Smooth muscle cell (in vitro differentiated cells): ENCODE measurements around the gene RNF150. TPM values are rescaled to one million over a fixed set of nuclear protein-coding genes. Genes with fewer than 3 reads are reported as not detected.

ENCODE experiments used
- DNase-seq: peaks from one replicate; lab custom pipeline; 2025; ENCODE audit not compliant: unreplicated experiment; lab: John Stamatoyannopoulos, UW
- H2AFZ ChIP-seq: fragments of 200-600 bp; sonication (generic); 2 replicates; pipeline ENCODE4 v1.6.0; 2016; ENCODE audit warnings: antibody characterized with exemption, low read depth, mild to moderate bottlenecking
- H3F3A ChIP-seq: fragments of 200-600 bp; sonication (generic); 2 replicates; pipeline ENCODE4 v1.6.0; 2017; ENCODE audit warnings: antibody characterized with exemption, low read depth
- H3K27ac ChIP-seq: fragments of 200-600 bp; sonication (generic); 2 replicates; pipeline ENCODE4 v1.5.1; 2016; ENCODE audit warnings: low read depth, mild to moderate bottlenecking
- H3K27me3 ChIP-seq: fragments of 200-600 bp; sonication (generic); 2 replicates; pipeline ENCODE4 v1.6.1; 2016; ENCODE audit warnings: low read depth, mild to moderate bottlenecking
- H3K36me3 ChIP-seq: fragments of 200-600 bp; sonication (generic); 2 replicates; pipeline ENCODE4 v1.5.1; 2016; ENCODE audit warnings: low read depth
- H3K4me1 ChIP-seq: fragments of 200-600 bp; sonication (generic); 2 replicates; pipeline ENCODE4 v1.5.1; 2016; ENCODE audit warnings: low read depth
- H3K4me2 ChIP-seq: fragments of 200-600 bp; sonication (generic); 2 replicates; pipeline ENCODE4 v1.6.0; 2016; ENCODE audit warnings: mild to moderate bottlenecking
- H3K4me3 ChIP-seq: fragments of 200-600 bp; sonication (generic); 2 replicates; pipeline ENCODE4 v1.5.1; 2016; ENCODE audit warnings: mild to moderate bottlenecking
- H3K79me2 ChIP-seq: fragments of 200-600 bp; sonication (generic); 2 replicates; pipeline ENCODE4 v1.6.0; 2016; ENCODE audit warnings: low read depth, mild to moderate bottlenecking
- H3K9ac ChIP-seq: fragments of 200-600 bp; sonication (generic); 2 replicates; pipeline ENCODE4 v1.6.0; 2016; ENCODE audit warnings: low read depth
- H3K9me3 ChIP-seq: fragments of 200-600 bp; sonication (generic); replicated peaks from 2 replicates; pipeline ENCODE4 v1.5.1; 2016; ENCODE audit warnings: low read depth
- H4K20me1 ChIP-seq: fragments of 200-600 bp; sonication (generic); 2 replicates; pipeline ENCODE4 v1.6.0; 2016; ENCODE audit warnings: low read depth
- CTCF ChIP-seq: fragments of 200-600 bp; sonication (generic); IDR thresholded peaks from 2 replicates; pipeline ENCODE4 v1.5.1; 2017; ENCODE audit warnings: borderline replicate concordance, mild to moderate bottlenecking, antibody characterized with exemption; ENCODE audit not compliant: insufficient read depth, poor library complexity, severe bottlenecking
- WGBS: methylation state at CpG from one replicate; pipeline ENCODE4 v1.1.7; 2016; ENCODE audit warnings: low lambda C conversion rate; 5-methylcytosine and 5-hydroxymethylcytosine counted together
- polyA plus RNA-seq: library from polyadenylated mRNA; unstranded; fragments of >200 nt; fragmentation: Nextera tagmentation; extraction: Ambion mirVana; gene quantifications from 2 replicates; pipeline ENCODE4 v1.2.1, GENCODE V29; 2016
- total RNA-seq: library from RNA; depleted of rRNA; stranded (reverse); fragments of >200 nt; gene quantifications from 2 replicates; pipeline ENCODE4 v1.2.3, GENCODE V29; 2014

Gene RNF150
- total and polyA plus RNA-seq, 2 experiments from 2014 or later: 0.09 to 2.2 TPM

- Histone ChIP-seq H4K20me1 (no peaks in the 10 kb centered on the region), H3F3A (peaks cover 4% of the 10 kb centered on the region), H3K27ac (no peak overlapping the region), H3K4me1 (no peaks in the 10 kb centered on the region), H2AFZ (no peak overlapping the region), H3K4me3 (no peak overlapping the region), H3K4me2 (no peak overlapping the region), H3K36me3 (no peaks in the 10 kb centered on the region), H3K79me2 (no peaks in the 10 kb centered on the region), H3K9ac (no peak overlapping the region), H3K27me3 (peaks cover 5% of the 10 kb centered on the region), H3K9me3 (no peaks in the 10 kb centered on the region)
- no peak for DNase-seq
- WGBS: 96% methylated on average over 4 of the region's 4 CpGs
- no peak for TF ChIP-seq CTCF
These were observed 126.9 kb downstream of the RNF150 start for GRCh38 chr4:141006242-141006802.

GRCh38 chr4:141004823-141005222, 128.4 kb downstream of the RNF150 start:
- H3K4me3 ChIP-seq: no peak overlapping the region
- peaks cover 15% of the 10 kb centered on the region for H3K27me3 ChIP-seq
- no peak overlapping the region for H3K4me2 ChIP-seq
- H3K9me3 ChIP-seq: no peaks in the 10 kb centered on the region
- no peak for DNase-seq
- TF ChIP-seq CTCF: no peak
- H2AFZ ChIP-seq: no peak overlapping the region
- H3K4me1 ChIP-seq: no peaks in the 10 kb centered on the region
- H4K20me1 ChIP-seq: no peaks in the 10 kb centered on the region
- WGBS: 92% methylated on average over 2 of the region's 2 CpGs
- H3K27ac ChIP-seq: no peak overlapping the region
- no peak overlapping the region for H3K9ac ChIP-seq
- peaks cover 4% of the 10 kb centered on the region for H3F3A ChIP-seq
- no peaks in the 10 kb centered on the region for H3K79me2 ChIP-seq
- H3K36me3 ChIP-seq: no peaks in the 10 kb centered on the region

- no peak overlapping the region for H3K27ac ChIP-seq
- H3K4me3 ChIP-seq: no peak overlapping the region
- no peak for DNase-seq
- no peak for TF ChIP-seq CTCF
- no peaks in the 10 kb centered on the region for H4K20me1 ChIP-seq
- H3K4me1 ChIP-seq: no peaks in the 10 kb centered on the region
- H3K4me2 ChIP-seq: no peak overlapping the region
- H3F3A ChIP-seq: peaks cover 4% of the 10 kb centered on the region
- no peaks in the 10 kb centered on the region for H3K79me2 ChIP-seq
- no peak overlapping the region for H2AFZ ChIP-seq
- no peaks in the 10 kb centered on the region for H3K36me3 ChIP-seq
- H3K9ac ChIP-seq: no peak overlapping the region
- no peaks in the 10 kb centered on the region for H3K9me3 ChIP-seq
- H3K27me3 ChIP-seq: peaks cover 23% of the 10 kb centered on the region
- 79% methylated on average over 4 of the region's 4 CpGs for WGBS
These were observed 130.1 kb downstream of the RNF150 start for GRCh38 chr4:141003193-141003592.

- Histone ChIP-seq H3K9me3 (no peaks in the 10 kb centered on the region), H3K36me3 (no peaks in the 10 kb centered on the region), H3K27me3 (peaks cover 23% of the 10 kb centered on the region), H2AFZ (no peak overlapping the region), H3K4me2 (peak overlapping the region; percentile 19), H3K79me2 (no peaks in the 10 kb centered on the region), H3K27ac (no peak overlapping the region), H3F3A (peaks cover 4% of the 10 kb centered on the region), H3K4me1 (no peaks in the 10 kb centered on the region), H3K9ac (no peak overlapping the region), H3K4me3 (no peak overlapping the region), H4K20me1 (no peaks in the 10 kb centered on the region)
- no peak for TF ChIP-seq CTCF
- 24% methylated on average over 4 of the region's 4 CpGs for WGBS
- DNase-seq: no peak
These were observed 130.9 kb downstream of the RNF150 start for GRCh38 chr4:141002323-141002805.
